Loucy (cell line): ENCODE measurements around the gene PPP2R5C.

ENCODE experiments used
- CTCF ChIP-seq: fragments of 200-600 bp; sonication (generic); conservative IDR thresholded peaks from 2 replicates; pipeline ENCODE4 v1.5.1; 2014; ENCODE audit warnings: mild to moderate bottlenecking, antibody characterized with exemption, low read length
- EZH2phosphoT487 ChIP-seq: fragments of 200-600 bp; IDR thresholded peaks from 2 replicates; pipeline ENCODE4 v1.6.1; 2018; ENCODE audit warnings: antibody characterized with exemption, mild to moderate bottlenecking, moderate library complexity, borderline replicate concordance

GRCh38 chr14:101817501-101818001, 56.0 kb downstream of the PPP2R5C start:
- no peak for TF ChIP-seq CTCF
- no peak for TF ChIP-seq EZH2phosphoT487
